Breast epithelium (tissue), 3 donors: ENCODE data around the gene PHC2.

Source experiments
- POLR2A ChIP-seq: fragments of 450-650 bp; IDR thresholded peaks from one replicate; pipeline ENCODE4 v1.6.1; 2016; ENCODE audit warnings: antibody characterized with exemption, mild to moderate bottlenecking, moderate library complexity
- TF ChIP-seq, protein P1 (sequence below), 3 donors: fragments of 450-650 bp; IDR thresholded peaks; one replicate each; pipeline ENCODE4 v1.5.1; 2016 to 2017; ENCODE audit warnings: antibody characterized with exemption in 3 of 3, mild to moderate bottlenecking in 3 of 3, moderate library complexity in 3 of 3

DNA sequence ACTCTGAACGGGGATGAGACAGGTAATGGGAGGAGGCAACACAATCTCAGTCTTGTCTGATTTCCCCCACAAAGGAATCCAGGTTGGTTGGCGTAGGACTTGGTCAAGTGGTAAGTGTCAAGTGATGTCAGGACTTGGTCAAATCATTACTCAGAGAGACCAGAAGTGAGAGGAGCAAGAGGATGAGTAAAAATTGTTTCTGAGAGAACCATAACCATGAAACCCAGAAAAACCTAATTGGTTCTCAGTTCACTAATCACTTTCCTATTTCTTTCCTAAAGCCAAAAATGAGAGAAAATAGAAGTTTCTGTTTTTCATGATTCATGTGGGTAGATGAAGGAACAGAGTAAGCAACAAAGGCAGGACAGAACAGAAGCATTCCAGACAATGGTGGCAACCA is 5.0 kb downstream of the PHC2 start:
- TF ChIP-seq, protein P1, sequence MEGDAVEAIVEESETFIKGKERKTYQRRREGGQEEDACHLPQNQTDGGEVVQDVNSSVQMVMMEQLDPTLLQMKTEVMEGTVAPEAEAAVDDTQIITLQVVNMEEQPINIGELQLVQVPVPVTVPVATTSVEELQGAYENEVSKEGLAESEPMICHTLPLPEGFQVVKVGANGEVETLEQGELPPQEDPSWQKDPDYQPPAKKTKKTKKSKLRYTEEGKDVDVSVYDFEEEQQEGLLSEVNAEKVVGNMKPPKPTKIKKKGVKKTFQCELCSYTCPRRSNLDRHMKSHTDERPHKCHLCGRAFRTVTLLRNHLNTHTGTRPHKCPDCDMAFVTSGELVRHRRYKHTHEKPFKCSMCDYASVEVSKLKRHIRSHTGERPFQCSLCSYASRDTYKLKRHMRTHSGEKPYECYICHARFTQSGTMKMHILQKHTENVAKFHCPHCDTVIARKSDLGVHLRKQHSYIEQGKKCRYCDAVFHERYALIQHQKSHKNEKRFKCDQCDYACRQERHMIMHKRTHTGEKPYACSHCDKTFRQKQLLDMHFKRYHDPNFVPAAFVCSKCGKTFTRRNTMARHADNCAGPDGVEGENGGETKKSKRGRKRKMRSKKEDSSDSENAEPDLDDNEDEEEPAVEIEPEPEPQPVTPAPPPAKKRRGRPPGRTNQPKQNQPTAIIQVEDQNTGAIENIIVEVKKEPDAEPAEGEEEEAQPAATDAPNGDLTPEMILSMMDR (IDR thresholded peaks at IDR 0.05), result no peak
- no peak for TF ChIP-seq POLR2A
